Endodermal cell (in vitro differentiated cells): Measurements from ENCODE around the gene CEMIP2. TPM values are rescaled to one million over a fixed set of nuclear protein-coding genes. Genes with fewer than 3 reads are reported as not detected.

ENCODE experiments used
- DNase-seq: peaks from one replicate; pipeline ENCODE4 v3.0.0-alpha.2; 2017
- H3K27ac ChIP-seq: 2 replicates; pipeline ENCODE4 v1.5.1; 2013; ENCODE audit warnings: mild to moderate bottlenecking, low read depth, low read length, moderate library complexity
- H3K27me3 ChIP-seq: 2 replicates; pipeline ENCODE4 v1.6.1; 2013; ENCODE audit warnings: mild to moderate bottlenecking, low read length, moderate library complexity; ENCODE audit not compliant: insufficient read depth, control insufficient read depth, poor library complexity, severe bottlenecking
- H3K36me3 ChIP-seq: 2 replicates; pipeline ENCODE4 v1.7.0; 2013; ENCODE audit warnings: mild to moderate bottlenecking, low read length, moderate library complexity; ENCODE audit not compliant: control insufficient read depth, insufficient read depth
- H3K4me1 ChIP-seq: one replicate; pipeline ENCODE4 v1.7.0; 2013; ENCODE audit warnings: low read length; ENCODE audit not compliant: control insufficient read depth, insufficient read depth
- H3K4me3 ChIP-seq: 2 replicates; pipeline ENCODE4 v1.5.1; 2013; ENCODE audit warnings: mild to moderate bottlenecking, low read length, moderate library complexity
- H3K9ac ChIP-seq: 2 replicates; pipeline ENCODE4 v1.6.1; 2013; ENCODE audit warnings: mild to moderate bottlenecking, low read length, moderate library complexity; ENCODE audit not compliant: poor library complexity, severe bottlenecking; ENCODE audit errors: extremely low read depth
- H3K9me3 ChIP-seq: 2 replicates; pipeline ENCODE4 v1.6.1; 2013; ENCODE audit warnings: mild to moderate bottlenecking, low read length, moderate library complexity; ENCODE audit not compliant: control insufficient read depth
- H3K27ac Mint-ChIP-seq: 2 replicates; pipeline ENCODE4 v1.8.0; 2020; ENCODE audit warnings: mixed read lengths
- H3K27me3 Mint-ChIP-seq: 2 replicates; pipeline ENCODE4 v1.8.0; 2021; ENCODE audit warnings: mild to moderate bottlenecking, mixed read lengths; ENCODE audit not compliant: insufficient read depth
- H3K36me3 Mint-ChIP-seq: 2 replicates; pipeline ENCODE4 v1.8.0; 2020; ENCODE audit warnings: low read depth, mixed read lengths
- H3K4me1 Mint-ChIP-seq: 2 replicates; pipeline ENCODE4 v1.8.0; 2020; ENCODE audit warnings: mixed read lengths
- H3K4me3 Mint-ChIP-seq: 2 replicates; pipeline ENCODE4 v1.8.0; 2020; ENCODE audit warnings: mild to moderate bottlenecking, moderate library complexity, mixed read lengths
- H3K9me3 Mint-ChIP-seq: 2 replicates; pipeline ENCODE4 v1.8.0; 2020; ENCODE audit warnings: mild to moderate bottlenecking, mixed read lengths
- CTCF ChIP-seq: fragments of 200-600 bp; sonication (generic); conservative IDR thresholded peaks from 2 replicates; pipeline ENCODE4 v1.5.0; 2021; ENCODE audit warnings: antibody characterized with exemption, mild to moderate bottlenecking
- WGBS, 2 experiments: methylation state at CpG; one replicate each; pipeline versions ENCODE4 v1.1.5 to v1.1.7; 2013; ENCODE audit warnings: missing lambda C conversion rate in 2 of 2, mixed read lengths in 1 of 2; ENCODE audit not compliant: insufficient coverage in 1 of 2, insufficient read length in 1 of 2; 5-methylcytosine and 5-hydroxymethylcytosine counted together
- total RNA-seq, 2 donors: library from RNA; stranded (reverse); fragmentation: NEBNext Ultra II Directional in 1 of 2; extraction: Animal tissue kit (Norgen Biotek cat#: 25700) in 1 of 2; gene quantifications; 2 replicates in 1 of 2; 3 replicates in 1 of 2; pipeline ENCODE4 v1.2.1, GENCODE V29; 2021

Gene CEMIP2
- total RNA-seq, 2 donors from 2014 or later: 57.9 to 70.1 TPM

DNA sequence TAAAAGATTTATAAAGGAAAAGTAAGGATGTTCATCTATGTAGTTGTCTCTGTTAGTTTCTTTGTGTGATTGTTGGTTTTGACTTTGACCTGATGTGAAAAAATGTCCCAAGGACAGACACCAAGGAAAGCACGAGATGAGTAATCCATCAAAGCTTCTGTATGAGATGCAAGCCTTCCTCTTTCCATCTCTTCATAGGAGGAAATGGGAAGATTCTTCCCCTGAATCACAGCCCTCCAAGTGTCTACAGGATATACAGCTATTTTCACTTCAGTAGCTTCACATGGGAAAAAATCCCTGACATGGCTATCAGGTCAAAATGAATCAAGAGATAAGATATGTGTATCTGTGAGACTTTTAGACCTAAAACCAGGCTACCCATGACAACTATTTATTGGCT is 29.0 kb upstream of the CEMIP2 start:
- Histone ChIP-seq H3K36me3 (no peaks in the 10 kb centered on the region), H3K9ac (no peak overlapping the region), H3K9me3 (no peaks in the 10 kb centered on the region), H3K27me3 (no peaks in the 10 kb centered on the region), H3K4me3 (no peak overlapping the region), H3K4me1 (peaks cover 3% of the 10 kb centered on the region), H3K27ac (no peak overlapping the region)
- no peak for DNase-seq
- Mint-ChIP-seq H3K4me3 (no peak overlapping the region), H3K9me3 (no peaks in the 10 kb centered on the region), H3K4me1 (peaks cover 4% of the 10 kb centered on the region), H3K36me3 (no peaks in the 10 kb centered on the region), H3K27me3 (no peaks in the 10 kb centered on the region), H3K27ac (no peak overlapping the region)
- TF ChIP-seq CTCF: no peak
- 92 to 100% methylated on average over 1 of the region's 1 CpG for WGBS, 2 experiments

DNA sequence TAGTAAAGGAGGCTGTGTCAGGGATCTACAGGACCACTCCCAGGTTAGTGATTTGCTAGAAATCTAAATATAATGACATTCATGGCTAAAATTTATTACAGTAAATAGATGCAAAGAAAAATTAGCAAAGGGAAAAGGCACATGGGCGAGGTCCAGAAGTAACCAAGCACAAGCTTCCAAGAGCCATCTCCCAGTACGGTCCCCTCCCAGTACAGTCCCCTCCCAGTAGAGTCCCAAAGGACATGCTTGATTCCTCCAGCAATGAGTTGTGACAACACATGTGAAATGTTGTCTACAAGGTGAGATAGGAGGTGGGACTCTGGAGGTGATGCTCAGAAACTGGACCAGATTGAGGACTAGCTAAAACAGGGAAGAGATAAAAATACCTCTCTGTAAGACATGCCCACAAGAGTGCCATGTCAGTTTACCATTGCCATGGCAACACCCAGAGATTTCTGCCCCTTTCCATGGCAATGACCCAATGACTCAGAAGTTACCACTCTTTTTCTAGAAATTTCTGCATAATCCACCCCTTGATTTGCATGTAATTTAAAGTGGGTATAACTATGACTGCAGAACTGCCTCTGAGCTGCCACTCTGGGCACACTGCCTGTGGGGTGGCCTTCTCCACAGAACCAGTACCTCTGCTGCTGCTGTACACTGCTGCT is 27.9 kb upstream of the CEMIP2 start:
- no peak for TF ChIP-seq CTCF

DNA sequence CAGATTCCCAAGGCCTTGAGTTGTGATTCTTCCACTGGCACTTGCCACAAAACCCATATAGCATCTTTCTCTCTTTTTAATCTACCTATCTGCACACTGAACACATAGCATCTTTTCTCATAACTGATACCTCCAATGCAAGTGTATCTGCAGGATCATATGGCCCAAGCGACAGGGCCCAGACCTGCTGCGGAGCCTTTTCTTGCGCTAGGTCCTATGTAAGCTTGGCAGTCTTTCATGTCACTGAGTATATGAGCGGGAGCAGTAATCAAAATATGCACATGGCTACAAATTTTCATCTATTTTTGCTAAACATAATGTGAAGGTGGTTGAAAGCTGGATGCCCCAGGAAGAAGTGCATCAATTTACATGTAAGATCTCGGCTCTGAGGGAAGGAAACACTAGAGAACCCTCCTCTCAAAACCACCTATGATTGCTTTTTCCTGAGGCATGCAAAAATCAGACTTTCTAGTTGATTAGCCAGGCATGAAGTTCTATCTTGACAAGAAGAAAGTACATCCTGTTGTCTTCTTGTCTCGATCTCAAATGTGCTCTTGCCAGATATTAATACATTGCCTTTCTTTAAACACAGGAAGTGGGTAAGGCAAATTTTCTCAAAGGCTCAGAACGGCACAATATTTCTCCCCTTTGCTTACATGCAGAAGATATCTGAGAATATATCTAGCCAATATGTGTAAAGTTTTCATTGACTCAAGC is 26.9 kb upstream of the CEMIP2 start:
- Histone ChIP-seq H3K27me3 (no peaks in the 10 kb centered on the region), H3K9me3 (no peaks in the 10 kb centered on the region), H3K4me3 (no peak overlapping the region), H3K27ac (no peak overlapping the region), H3K4me1 (peaks cover 3% of the 10 kb centered on the region), H3K9ac (no peak overlapping the region), H3K36me3 (no peaks in the 10 kb centered on the region)
- no peak overlapping the region for H3K27ac Mint-ChIP-seq
- 95 to 100% methylated on average over 5 to 7 of the region's 7 CpGs for WGBS, 2 experiments
- H3K4me3 Mint-ChIP-seq: no peak overlapping the region
- H3K4me1 Mint-ChIP-seq: peaks cover 4% of the 10 kb centered on the region
- TF ChIP-seq CTCF: no peak
- no peaks in the 10 kb centered on the region for H3K9me3 Mint-ChIP-seq
- no peaks in the 10 kb centered on the region for H3K27me3 Mint-ChIP-seq
- DNase-seq: no peak
- H3K36me3 Mint-ChIP-seq: no peaks in the 10 kb centered on the region

More for the DNA sequence above, 27.9 kb upstream of the CEMIP2 start:
- Mint-ChIP-seq H3K4me3 (no peak overlapping the region), H3K27me3 (no peaks in the 10 kb centered on the region), H3K9me3 (no peaks in the 10 kb centered on the region), H3K4me1 (peaks cover 4% of the 10 kb centered on the region), H3K27ac (no peak overlapping the region), H3K36me3 (no peaks in the 10 kb centered on the region)
- 88 to 95% methylated on average over 2 of the region's 2 CpGs for WGBS, 2 experiments
- Histone ChIP-seq H3K4me1 (peaks cover 3% of the 10 kb centered on the region), H3K4me3 (no peak overlapping the region), H3K9ac (no peak overlapping the region), H3K36me3 (no peaks in the 10 kb centered on the region), H3K27ac (no peak overlapping the region), H3K9me3 (no peaks in the 10 kb centered on the region), H3K27me3 (no peaks in the 10 kb centered on the region)
- DNase-seq: no peak
